IMR-90 (cell line): Measurements from ENCODE around the gene PGBD5. TPM values are rescaled to one million over a fixed set of nuclear protein-coding genes. Genes with fewer than 3 reads are reported as not detected.

Experiments
- ATAC-seq: fragments of 200-7000 bp; cut with Tn5 transposase; 2 replicates; pipeline ENCODE4 v1.9.1; 2020; ENCODE audit warnings: low read depth, mild to moderate bottlenecking, moderate library complexity
- BruUV-seq: library from RNA; stranded (reverse); fragments of 400-500 nt; replicated peaks from 2 replicates; lab custom pipeline; 2021; lab: Mats Ljungman, UMichigan
- CTCF ChIA-PET: fragments of 300-600 bp; formaldehyde crosslinking; extraction: SDS; loops from one replicate; lab custom pipeline; 2021; ENCODE audit warnings: antibody characterized with exemption; lab: Yijun Ruan, JAX
- POLR2A ChIA-PET: fragments of 300-600 bp; sonication (Branson Sonifier 250); formaldehyde crosslinking; loops from one replicate; lab custom pipeline; 2022; ENCODE audit warnings: antibody characterized with exemption; ENCODE audit not compliant: unreplicated experiment; lab: Charles Lee
- DNase-seq: peaks from one replicate; pipeline ENCODE4 v3.0.0; 2013
- H2AFZ ChIP-seq: replicated peaks from 2 replicates; pipeline ENCODE3; 2013; ENCODE audit warnings: low read length, mild to moderate bottlenecking; ENCODE audit not compliant: poor library complexity
- H2AK5ac ChIP-seq: 2 replicates; pipeline ENCODE4 v1.6.1; 2013; ENCODE audit warnings: low read depth, low read length, inconsistent platforms
- H2AK9ac ChIP-seq: replicated peaks from 2 replicates; pipeline ENCODE3; 2013; ENCODE audit warnings: mild to moderate bottlenecking, low read depth, low read length, moderate library complexity; ENCODE audit not compliant: poor library complexity
- H2BK120ac ChIP-seq: 2 replicates; pipeline ENCODE4 v1.6.1; 2013; ENCODE audit warnings: low read depth, low read length, inconsistent platforms
- H2BK15ac ChIP-seq: 3 replicates; pipeline ENCODE4 v1.6.1; 2013; ENCODE audit warnings: low read depth, low read length, inconsistent platforms
- H2BK20ac ChIP-seq: 2 replicates; pipeline ENCODE4 v1.6.1; 2013; ENCODE audit warnings: low read depth, mild to moderate bottlenecking, inconsistent platforms, low read length, moderate library complexity
- H2BK5ac ChIP-seq: 2 replicates; pipeline ENCODE4 v1.6.1; 2013; ENCODE audit warnings: mild to moderate bottlenecking, low read depth, low read length, inconsistent platforms; ENCODE audit not compliant: poor library complexity, severe bottlenecking
- H3K14ac ChIP-seq: replicated peaks from 2 replicates; pipeline ENCODE4 v1.6.1; 2013; ENCODE audit warnings: low read depth, low read length, inconsistent platforms
- H3K18ac ChIP-seq: 2 replicates; pipeline ENCODE4 v1.6.1; 2013; ENCODE audit warnings: low read depth, low read length, control low read depth
- H3K23ac ChIP-seq: 2 replicates; pipeline ENCODE4 v1.6.1; 2013; ENCODE audit warnings: low read depth, low read length, inconsistent platforms
- H3K27ac ChIP-seq: 2 replicates; pipeline ENCODE4 v1.5.1; 2013; ENCODE audit warnings: mild to moderate bottlenecking, control low read depth, low read length; ENCODE audit not compliant: insufficient read depth
- H3K27me3 ChIP-seq: 2 replicates; pipeline ENCODE4 v1.6.1; 2013; ENCODE audit warnings: low read length; ENCODE audit not compliant: control insufficient read depth, insufficient read depth
- H3K36me3 ChIP-seq: 2 replicates; pipeline ENCODE4 v1.6.1; 2013; ENCODE audit warnings: low read length, mixed read lengths; ENCODE audit not compliant: control insufficient read depth, insufficient read depth
- H3K4ac ChIP-seq: 2 replicates; pipeline ENCODE4 v1.6.1; 2013; ENCODE audit warnings: low read depth, low read length, inconsistent platforms
- H3K4me1 ChIP-seq: 2 replicates; pipeline ENCODE4 v1.6.1; 2013; ENCODE audit warnings: low read length, mixed read lengths; ENCODE audit not compliant: control insufficient read depth, insufficient read depth
- H3K4me2 ChIP-seq: 2 replicates; pipeline ENCODE4 v1.6.1; 2013; ENCODE audit warnings: low read depth, mild to moderate bottlenecking, control low read depth, low read length, moderate library complexity
- H3K4me3 ChIP-seq: 2 replicates; pipeline ENCODE4 v1.5.1; 2013; ENCODE audit warnings: low read depth, mild to moderate bottlenecking, control low read depth, low read length, moderate library complexity; ENCODE audit not compliant: insufficient read depth
- H3K56ac ChIP-seq: 2 replicates; pipeline ENCODE4 v1.6.1; 2013; ENCODE audit warnings: low read length, inconsistent platforms; ENCODE audit not compliant: insufficient read depth; ENCODE audit errors: extremely low read depth
- H3K79me1 ChIP-seq, 2 experiments: 2 replicates each; pipeline ENCODE4 v1.6.1; 2013; ENCODE audit warnings: low read length in 2 of 2, inconsistent platforms in 1 of 2, low read depth in 1 of 2
- H3K9ac ChIP-seq: 2 replicates; pipeline ENCODE4 v1.6.1; 2013; ENCODE audit warnings: low read depth, low read length, control low read depth
- H3K9me1 ChIP-seq: 2 replicates; pipeline ENCODE4 v1.6.1; 2013; ENCODE audit warnings: low read length, inconsistent platforms; ENCODE audit not compliant: insufficient read depth
- H3K9me3 ChIP-seq: 2 replicates; pipeline ENCODE4 v1.6.1; 2013; ENCODE audit warnings: low read length; ENCODE audit not compliant: control insufficient read depth, insufficient read depth
- H4K20me1 ChIP-seq: 2 replicates; pipeline ENCODE4 v1.6.1; 2013; ENCODE audit warnings: low read length, inconsistent platforms; ENCODE audit not compliant: insufficient read depth
- H4K5ac ChIP-seq: 2 replicates; pipeline ENCODE4 v1.6.1; 2013; ENCODE audit warnings: mild to moderate bottlenecking, low read depth, low read length, control low read depth
- H4K8ac ChIP-seq, 2 experiments: 2 replicates each; pipeline ENCODE4 v1.6.1; 2013; ENCODE audit warnings: low read depth in 2 of 2, low read length in 2 of 2, control low read depth in 1 of 2, inconsistent platforms in 1 of 2
- H4K91ac ChIP-seq: 2 replicates; pipeline ENCODE4 v1.6.1; 2013; ENCODE audit warnings: low read depth, low read length, inconsistent platforms; ENCODE audit not compliant: insufficient read depth
- BHLHE40 ChIP-seq: fragments of 150-350 bp; IDR thresholded peaks from 2 replicates; pipeline ENCODE4 v1.6.1; 2016; ENCODE audit warnings: mild to moderate bottlenecking, low read depth, low read length
- CEBPB ChIP-seq: IDR thresholded peaks from 2 replicates; pipeline ENCODE4 v1.6.1; 2012; ENCODE audit warnings: low read depth, low read length, improper control_type of control experiment
- CHD1 ChIP-seq: IDR thresholded peaks from 2 replicates; pipeline ENCODE4 v1.6.1; 2012; ENCODE audit warnings: low read depth, low read length, improper control_type of control experiment
- CTCF ChIP-seq: conservative IDR thresholded peaks from 2 replicates; pipeline ENCODE4 v1.5.1; 2012; ENCODE audit warnings: mild to moderate bottlenecking, low read depth, low read length, improper control_type of control experiment
- ELK1 ChIP-seq: fragments of 150-350 bp; IDR thresholded peaks from 2 replicates; pipeline ENCODE4 v1.6.1; 2016; ENCODE audit warnings: low read depth, mild to moderate bottlenecking, low read length, moderate library complexity, borderline replicate concordance
- FOS ChIP-seq: fragments of 150-350 bp; IDR thresholded peaks from 2 replicates; pipeline ENCODE4 v1.6.1; 2016; ENCODE audit warnings: low read depth, low read length
- MAFK ChIP-seq: IDR thresholded peaks from 2 replicates; pipeline ENCODE4 v1.6.1; 2012; ENCODE audit warnings: low read depth, low read length, improper control_type of control experiment
- MAZ ChIP-seq: IDR thresholded peaks from 2 replicates; pipeline ENCODE4 v1.6.1; 2012; ENCODE audit warnings: low read depth, mild to moderate bottlenecking, low read length, improper control_type of control experiment, moderate library complexity, borderline replicate concordance
- MXI1 ChIP-seq: IDR thresholded peaks from 2 replicates; pipeline ENCODE4 v1.6.1; 2012; ENCODE audit warnings: low read depth, mild to moderate bottlenecking, low read length, moderate library complexity, borderline replicate concordance
- NFE2L2 ChIP-seq: fragments of 150-350 bp; IDR thresholded peaks from 2 replicates; pipeline ENCODE4 v1.6.1; 2016; ENCODE audit warnings: low read depth, mild to moderate bottlenecking, low read length
- POLR2A ChIP-seq: IDR thresholded peaks from 2 replicates; pipeline ENCODE4 v1.6.1; 2012; ENCODE audit warnings: mild to moderate bottlenecking, low read depth, low read length
- RAD21 ChIP-seq: IDR thresholded peaks from 2 replicates; pipeline ENCODE4 v1.6.1; 2012; ENCODE audit warnings: low read length, improper control_type of control experiment
- RCOR1 ChIP-seq: IDR thresholded peaks from 2 replicates; pipeline ENCODE4 v1.6.1; 2012; ENCODE audit warnings: mild to moderate bottlenecking, low read length, improper control_type of control experiment; ENCODE audit not compliant: insufficient replicate concordance
- RFX5 ChIP-seq: IDR thresholded peaks from 2 replicates; pipeline ENCODE4 v1.8.0; 2012; ENCODE audit warnings: low read depth, mild to moderate bottlenecking, low read length, moderate library complexity
- SMC3 ChIP-seq: fragments of 150-350 bp; IDR thresholded peaks from 2 replicates; pipeline ENCODE4 v1.6.1; 2016; ENCODE audit warnings: low read depth, mild to moderate bottlenecking, antibody characterized with exemption, low read length, moderate library complexity
- USF2 ChIP-seq: fragments of 150-350 bp; IDR thresholded peaks from 2 replicates; pipeline ENCODE4 v1.6.1; 2017; ENCODE audit warnings: mild to moderate bottlenecking, antibody characterized with exemption, low read length, low read depth
- WGBS, 2 experiments: methylation state at CpG; one replicate each; pipeline versions ENCODE4 v1.1.5 to v1.1.7; 2013; ENCODE audit warnings: missing lambda C conversion rate in 2 of 2; ENCODE audit not compliant: insufficient read length in 1 of 2; ENCODE audit errors: extremely low coverage in 2 of 2; 5-methylcytosine and 5-hydroxymethylcytosine counted together
- dilution Hi-C: fragments of 300-500 bp; cut with HindIII; formaldehyde crosslinking; loops from one replicate; pipeline ENCODE4 v1.14.3; 2018; ENCODE audit warnings: low sequenced_read_pairs; ENCODE audit not compliant: unreplicated experiment
- in situ Hi-C: fragments of 300-500 bp; cut with MboI; formaldehyde crosslinking; loops from 3 replicates; pipeline ENCODE4 v1.14.3; 2019; ENCODE audit warnings: low sequenced_read_pairs, inconsistent platforms, mixed read lengths
- intact Hi-C: fragments of 100-400 bp; cut with micrococcal nuclease; formaldehyde crosslinking; loops from 2 replicates; pipeline ENCODE4 v1.10.0; 2022
- polyA plus RNA-seq, 3 experiments: library from polyadenylated mRNA; depleted of rRNA; stranded (reverse); fragments of >200 nt; gene quantifications; 2 replicates each; pipeline ENCODE4 v1.2.3, GENCODE V29; 2012; ENCODE audit warnings: low replicate concordance in 1 of 3
- total RNA-seq: library from RNA; depleted of rRNA; stranded (reverse); fragments of >200 nt; gene quantifications from 2 replicates; pipeline ENCODE4 v1.2.3, GENCODE V29; 2012

The PGBD5 gene
- total and polyA plus RNA-seq, 2 of the 4 experiments (the other 2 are of a cell fraction) = 0.18 to 0.36 TPM

GRCh38 chr1:230280906-230281413 is 145.2 kb downstream of the PGBD5 start:
- Histone ChIP-seq H2BK120ac (no peak overlapping the region), H2BK5ac (no peak overlapping the region), H4K5ac (no peak overlapping the region), H3K36me3 (peaks cover 41% of the 10 kb centered on the region), H3K79me1 (no peaks in the 10 kb centered on the region; a peak in 2 of 4 replicates), H4K20me1 (no peaks in the 10 kb centered on the region), H2AK9ac (peak overlapping the region; percentile 28), H3K9me3 (no peaks in the 10 kb centered on the region), H3K9me1 (no peaks in the 10 kb centered on the region), H3K4me2 (no peak overlapping the region), H3K14ac (no peak overlapping the region), H2AFZ (no peak overlapping the region), H2AK5ac (no peak overlapping the region), H2BK20ac (no peak overlapping the region), H3K27ac (no peak overlapping the region), H3K18ac (no peak overlapping the region), H2BK15ac (no peak overlapping the region), H4K8ac (no peak overlapping the region), H3K4me3 (no peak overlapping the region), H4K91ac (no peak overlapping the region), H3K27me3 (no peaks in the 10 kb centered on the region), H3K56ac (no peak overlapping the region), H3K9ac (no peak overlapping the region), H3K4ac (no peak overlapping the region), H3K23ac (no peak overlapping the region), H3K4me1 (no peaks in the 10 kb centered on the region)
- CTCF ChIA-PET = no interaction called here
- POLR2A ChIA-PET = no interaction called here
- ATAC-seq (no peak), DNase-seq (no peak)
- 92% methylated on average over 2 of the region's 23 CpGs; no CpG with 5 or more reads in 1 of the 2 experiments for WGBS, 2 experiments
- TF ChIP-seq CHD1 (no peak), MXI1 (no peak), USF2 (no peak), NFE2L2 (no peak), SMC3 (no peak), MAFK (no peak), RFX5 (no peak), MAZ (no peak), POLR2A (no peak), CTCF (no peak), RCOR1 (no peak), BHLHE40 (no peak), FOS (no peak), ELK1 (no peak), CEBPB (no peak), RAD21 (no peak)
- BruUV-seq = no TSS peak
- intact Hi-C loops (no loop called here), dilution Hi-C loops (no loop called here), in situ Hi-C loops (no loop called here)
